ENCODE results near the gene TIE1. TPM values are rescaled to one million over a fixed set of nuclear protein-coding genes. Genes with fewer than 3 reads are reported as not detected.

The TIE1 gene
- total and polyA plus RNA-seq, 2 of the 13 experiments (the other 11 are each of a cell fraction or from before 2014, with no cell fraction given), result 0.58 to 0.84 TPM

DNA sequence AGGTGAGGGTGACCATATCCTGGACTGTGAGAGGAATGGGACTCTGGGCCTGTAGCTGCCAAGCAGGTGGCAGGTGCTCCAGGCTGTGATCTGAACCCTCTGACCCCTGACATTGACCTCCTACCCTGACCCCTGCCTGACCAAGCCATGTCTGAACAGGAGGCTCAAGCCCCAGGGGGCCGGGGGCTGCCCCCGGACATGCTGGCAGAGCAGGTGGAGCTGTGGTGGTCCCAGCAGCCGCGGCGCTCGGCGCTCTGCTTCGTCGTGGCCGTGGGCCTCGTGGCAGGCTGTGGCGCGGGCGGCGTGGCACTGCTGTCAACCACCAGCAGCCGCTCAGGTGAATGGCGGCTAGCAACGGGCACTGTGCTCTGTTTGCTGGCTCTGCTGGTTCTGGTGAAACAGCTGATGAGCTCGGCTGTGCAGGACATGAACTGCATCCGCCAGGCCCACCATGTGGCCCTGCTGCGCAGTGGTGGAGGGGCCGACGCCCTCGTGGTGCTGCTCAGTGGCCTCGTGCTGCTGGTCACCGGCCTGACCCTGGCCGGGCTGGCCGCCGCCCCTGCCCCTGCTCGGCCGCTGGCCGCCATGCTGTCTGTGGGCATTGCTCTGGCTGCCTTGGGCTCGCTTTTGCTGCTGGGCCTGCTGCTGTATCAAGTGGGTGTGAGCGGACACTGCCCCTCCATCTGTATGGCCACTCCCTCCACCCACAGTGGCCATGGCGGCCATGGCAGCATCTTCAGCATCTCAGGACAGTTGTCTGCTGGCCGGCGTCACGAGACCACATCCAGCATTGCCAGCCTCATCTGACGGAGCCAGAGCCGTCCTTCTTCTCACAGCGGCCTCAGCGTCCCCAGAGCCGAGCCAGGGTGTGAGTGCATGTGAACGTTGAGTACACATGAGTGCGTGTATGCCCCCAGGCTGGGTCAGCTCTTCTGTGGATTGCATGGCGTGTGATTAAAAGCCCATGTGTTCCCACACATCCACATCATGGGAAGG, 27.9 kb upstream of the TIE1 start:
- H3K79me2 ChIP-seq (ENCODE audit: insufficient read depth, low read length), result no peaks in the 10 kb centered on the region
- H3K27ac ChIP-seq (ENCODE audit: extremely low read length, insufficient read depth, low read length), result no peak overlapping the region
- peaks cover 0 to 3% of the 10 kb centered on the region in 2 experiments; a peak in 1 of 5 replicates for H3K27me3 ChIP-seq (ENCODE audit: control insufficient read depth in 1 of 2, insufficient read depth in 2 of 2, low read length in 2 of 2)
- intact Hi-C loops (cut with micrococcal nuclease; ENCODE audit: unreplicated experiment) (no loop called here), in situ Hi-C loops (cut with HindIII; ENCODE audit: extremely low pct_ligation_motif_present, low pct_unique_long_range_greater_than_20kb) (no loop called here)
- H3K4me1 ChIP-seq (ENCODE audit: insufficient read depth, low read length), result peaks cover 75% of the 10 kb centered on the region
- no peak for TF ChIP-seq JUN (CRISPR knock-in tag; IDR thresholded peaks at IDR 0.05)
- TF ChIP-seq, protein P1, sequence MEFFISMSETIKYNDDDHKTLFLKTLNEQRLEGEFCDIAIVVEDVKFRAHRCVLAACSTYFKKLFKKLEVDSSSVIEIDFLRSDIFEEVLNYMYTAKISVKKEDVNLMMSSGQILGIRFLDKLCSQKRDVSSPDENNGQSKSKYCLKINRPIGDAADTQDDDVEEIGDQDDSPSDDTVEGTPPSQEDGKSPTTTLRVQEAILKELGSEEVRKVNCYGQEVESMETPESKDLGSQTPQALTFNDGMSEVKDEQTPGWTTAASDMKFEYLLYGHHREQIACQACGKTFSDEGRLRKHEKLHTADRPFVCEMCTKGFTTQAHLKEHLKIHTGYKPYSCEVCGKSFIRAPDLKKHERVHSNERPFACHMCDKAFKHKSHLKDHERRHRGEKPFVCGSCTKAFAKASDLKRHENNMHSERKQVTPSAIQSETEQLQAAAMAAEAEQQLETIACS (CRISPR knock-in tag; IDR thresholded peaks at IDR 0.05), result no peak
- TF ChIP-seq ZNF724P (CRISPR knock-in tag; IDR thresholded peaks at IDR 0.05; ENCODE audit: borderline replicate concordance), result no peak
- TF ChIP-seq ZMYM4 (CRISPR knock-in tag; IDR thresholded peaks at IDR 0.05), result no peak
- TF ChIP-seq LCORL (IDR thresholded peaks at IDR 0.05), result no peak
- TF ChIP-seq LCORL (CRISPR knock-in tag; IDR thresholded peaks at IDR 0.05), result no peak
- DNase-seq (ENCODE audit: low spot score) (no peak), ATAC-seq (no peak), FAIRE-seq (no peak)
- H3K9ac ChIP-seq (ENCODE audit: insufficient read depth, low read depth, low read length), result no peak overlapping the region
- WGBS (ENCODE audit: low lambda C conversion rate), result 94% methylated on average over 18 of the region's 46 CpGs
- BruUV-seq (replicated peaks), result no TSS peak
- no peak overlapping the region for H2AFZ ChIP-seq (ENCODE audit: low read length)
- no peaks in the 10 kb centered on the region for H4K20me1 ChIP-seq (ENCODE audit: insufficient read depth, low read length)
- no peak overlapping the region for H3K4me2 ChIP-seq (ENCODE audit: low read depth, low read length)
- no peaks in the 10 kb centered on the region for H3K9me3 ChIP-seq (ENCODE audit: low read length)
- ChIA-PET CTCF (ENCODE audit: low intra/inter-chr PET ratio, low total read pairs) (no interaction called here), POLR2A (no interaction called here)
- H3K36me3 ChIP-seq (replicated peaks in 1 of 2; ENCODE audit: control insufficient read depth in 1 of 2, insufficient read depth in 2 of 2, low read length in 2 of 2), result no peaks in the 10 kb centered on the region
- no peak overlapping the region for H3K4me3 ChIP-seq (replicated peaks in 1 of 3; ENCODE audit: insufficient read depth in 1 of 3, low read depth in 2 of 3, low read length in 3 of 3)

DNA sequence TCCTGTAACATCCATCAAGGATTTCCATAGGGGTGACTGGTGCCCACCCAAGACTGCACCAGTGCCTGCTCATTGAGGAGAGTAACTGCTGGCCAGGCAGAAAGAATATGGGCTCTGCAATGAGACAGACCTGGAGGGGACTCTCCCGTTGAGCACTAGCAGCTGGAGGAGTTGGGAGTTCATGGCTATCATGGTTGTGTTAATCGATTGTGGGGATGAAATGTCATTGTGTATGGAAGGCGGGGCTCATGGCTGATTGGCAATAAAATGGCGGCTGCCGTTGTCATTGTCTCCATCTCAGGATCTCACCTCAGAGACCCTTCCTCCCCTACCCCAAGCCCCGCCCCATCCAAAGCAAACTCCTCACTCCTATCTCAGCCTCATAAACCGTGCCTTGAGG, 27.1 kb upstream of the TIE1 start:
- peaks cover 0 to 3% of the 10 kb centered on the region in 2 experiments; a peak in 1 of 5 replicates for H3K27me3 ChIP-seq (ENCODE audit: control insufficient read depth in 1 of 2, insufficient read depth in 2 of 2, low read length in 2 of 2)
- no peak overlapping the region for H2AFZ ChIP-seq (ENCODE audit: low read length)
- in situ Hi-C loops (cut with HindIII; ENCODE audit: extremely low pct_ligation_motif_present, low pct_unique_long_range_greater_than_20kb), result no loop called here
- H3K9me3 ChIP-seq (ENCODE audit: low read length), result no peaks in the 10 kb centered on the region
- H3K4me1 ChIP-seq (ENCODE audit: insufficient read depth, low read length), result peaks cover 77% of the 10 kb centered on the region
- no peak overlapping the region for H3K4me2 ChIP-seq (ENCODE audit: low read depth, low read length)
- no peaks in the 10 kb centered on the region for H3K79me2 ChIP-seq (ENCODE audit: insufficient read depth, low read length)
- no peak overlapping the region for H3K27ac ChIP-seq (ENCODE audit: extremely low read length, insufficient read depth, low read length)
- intact Hi-C loops (cut with micrococcal nuclease; ENCODE audit: unreplicated experiment), result no loop called here
- BruUV-seq (replicated peaks), result no TSS peak
- no peak overlapping the region for H3K4me3 ChIP-seq (replicated peaks in 1 of 3; ENCODE audit: insufficient read depth in 1 of 3, low read depth in 2 of 3, low read length in 3 of 3)
- DNase-seq (ENCODE audit: low spot score) (no peak), ATAC-seq (no peak), FAIRE-seq (no peak)
- WGBS (ENCODE audit: low lambda C conversion rate), result 75% methylated on average over 7 of the region's 7 CpGs
- POLR2A ChIA-PET, result no interaction called here
- CTCF ChIA-PET (ENCODE audit: low intra/inter-chr PET ratio, low total read pairs), result no interaction called here
- no peaks in the 10 kb centered on the region for H3K36me3 ChIP-seq (replicated peaks in 1 of 2; ENCODE audit: control insufficient read depth in 1 of 2, insufficient read depth in 2 of 2, low read length in 2 of 2)
- H3K9ac ChIP-seq (ENCODE audit: insufficient read depth, low read depth, low read length), result no peak overlapping the region
- H4K20me1 ChIP-seq (ENCODE audit: insufficient read depth, low read length), result no peaks in the 10 kb centered on the region
- no peak for TF ChIP-seq ZBTB7A (CRISPR knock-in tag; IDR thresholded peaks at IDR 0.05)
- no peak for TF ChIP-seq CCDC6 (CRISPR knock-in tag; IDR thresholded peaks at IDR 0.05)
- TF ChIP-seq, protein P2, sequence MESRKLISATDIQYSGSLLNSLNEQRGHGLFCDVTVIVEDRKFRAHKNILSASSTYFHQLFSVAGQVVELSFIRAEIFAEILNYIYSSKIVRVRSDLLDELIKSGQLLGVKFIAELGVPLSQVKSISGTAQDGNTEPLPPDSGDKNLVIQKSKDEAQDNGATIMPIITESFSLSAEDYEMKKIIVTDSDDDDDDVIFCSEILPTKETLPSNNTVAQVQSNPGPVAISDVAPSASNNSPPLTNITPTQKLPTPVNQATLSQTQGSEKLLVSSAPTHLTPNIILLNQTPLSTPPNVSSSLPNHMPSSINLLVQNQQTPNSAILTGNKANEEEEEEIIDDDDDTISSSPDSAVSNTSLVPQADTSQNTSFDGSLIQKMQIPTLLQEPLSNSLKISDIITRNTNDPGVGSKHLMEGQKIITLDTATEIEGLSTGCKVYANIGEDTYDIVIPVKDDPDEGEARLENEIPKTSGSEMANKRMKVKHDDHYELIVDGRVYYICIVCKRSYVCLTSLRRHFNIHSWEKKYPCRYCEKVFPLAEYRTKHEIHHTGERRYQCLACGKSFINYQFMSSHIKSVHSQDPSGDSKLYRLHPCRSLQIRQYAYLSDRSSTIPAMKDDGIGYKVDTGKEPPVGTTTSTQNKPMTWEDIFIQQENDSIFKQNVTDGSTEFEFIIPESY (CRISPR knock-in tag; IDR thresholded peaks at IDR 0.05), result no peak
- TF ChIP-seq, protein P3, sequence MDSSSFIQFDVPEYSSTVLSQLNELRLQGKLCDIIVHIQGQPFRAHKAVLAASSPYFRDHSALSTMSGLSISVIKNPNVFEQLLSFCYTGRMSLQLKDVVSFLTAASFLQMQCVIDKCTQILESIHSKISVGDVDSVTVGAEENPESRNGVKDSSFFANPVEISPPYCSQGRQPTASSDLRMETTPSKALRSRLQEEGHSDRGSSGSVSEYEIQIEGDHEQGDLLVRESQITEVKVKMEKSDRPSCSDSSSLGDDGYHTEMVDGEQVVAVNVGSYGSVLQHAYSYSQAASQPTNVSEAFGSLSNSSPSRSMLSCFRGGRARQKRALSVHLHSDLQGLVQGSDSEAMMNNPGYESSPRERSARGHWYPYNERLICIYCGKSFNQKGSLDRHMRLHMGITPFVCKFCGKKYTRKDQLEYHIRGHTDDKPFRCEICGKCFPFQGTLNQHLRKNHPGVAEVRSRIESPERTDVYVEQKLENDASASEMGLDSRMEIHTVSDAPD (CRISPR knock-in tag; IDR thresholded peaks at IDR 0.05), result no peak
- TF ChIP-seq HIVEP1 (CRISPR knock-in tag; IDR thresholded peaks at IDR 0.05), result no peak
- TF ChIP-seq NCOA1 (CRISPR knock-in tag; IDR thresholded peaks at IDR 0.05), result no peak
- TF ChIP-seq ZFY (CRISPR knock-in tag; IDR thresholded peaks at IDR 0.05), result no peak
- no peak for TF ChIP-seq ZNF549 (CRISPR knock-in tag; IDR thresholded peaks at IDR 0.05)

All from HepG2 (cell line).